HEK293T (cell line): Measurements from ENCODE around the gene C2.

ENCODE experiments used
- BHLHE40 ChIP-seq: fragments of 450-650 bp; IDR thresholded peaks from 2 replicates; pipeline ENCODE4 v1.6.1; 2016; ENCODE audit warnings: mild to moderate bottlenecking, moderate library complexity, borderline replicate concordance
- FOXA1 ChIP-seq: fragments of 450-650 bp; IDR thresholded peaks from 2 replicates; pipeline ENCODE4 v1.6.1; 2016; ENCODE audit warnings: mild to moderate bottlenecking
- L3MBTL2 ChIP-seq: fragments of 450-650 bp; conservative IDR thresholded peaks from 2 replicates; pipeline ENCODE4 v1.6.1; 2016; ENCODE audit warnings: mild to moderate bottlenecking
- SP1 ChIP-seq: fragments of 450-650 bp; IDR thresholded peaks from 2 replicates; pipeline ENCODE4 v1.6.1; 2017

DNA sequence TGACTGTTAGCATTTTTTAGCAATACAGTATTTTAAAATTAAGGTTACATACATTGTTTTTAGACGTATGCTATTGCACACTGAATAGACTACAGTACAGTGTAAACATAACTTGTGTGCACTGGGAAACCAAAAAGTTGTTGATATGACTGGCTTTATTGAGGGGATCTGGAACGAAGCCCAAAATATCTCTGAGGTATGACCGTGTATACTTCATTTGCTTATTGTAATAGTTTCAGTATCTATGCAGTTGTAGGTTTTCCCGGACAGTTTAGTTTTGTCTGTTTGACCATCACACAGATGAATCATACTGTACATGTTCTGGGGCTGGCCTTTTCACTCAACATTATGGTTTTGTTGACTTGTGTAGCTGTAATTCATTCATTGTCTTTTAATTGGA lies 18.7 kb upstream of the C2 start:
- no peak for TF ChIP-seq BHLHE40
- TF ChIP-seq SP1, result no peak
- no peak for TF ChIP-seq FOXA1
- no peak for TF ChIP-seq L3MBTL2
